ENCODE measurements around the gene SYT10.
"Not testable (repeated sequence)": the region's sequence is repeated elsewhere in the genome, so short reads cannot be mapped to it uniquely, and the experiment has no call there.

SYT10 gene

DNA sequence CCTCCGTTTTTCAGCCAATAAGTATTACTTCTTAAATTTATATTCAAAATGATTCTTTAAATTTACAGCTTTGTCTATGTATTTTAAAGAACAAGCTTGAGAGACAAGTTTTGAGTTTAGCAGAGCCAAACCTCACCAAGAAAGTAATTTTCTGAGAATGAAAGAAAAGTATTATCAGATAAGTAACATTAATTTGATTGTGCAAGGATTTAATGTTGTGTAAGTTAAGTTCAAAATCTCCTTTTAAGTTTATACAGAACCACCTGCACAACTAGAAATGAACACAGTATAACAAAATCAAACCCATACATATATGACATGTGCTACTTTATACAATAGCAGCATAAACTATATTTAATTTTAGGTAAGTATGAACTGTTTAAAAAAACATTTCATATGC, 63.5 kb downstream of the SYT10 start:
- H3K4me3 ChIP-seq (ENCODE audit: control insufficient read depth, low read depth, low read length): no peak overlapping the region
- no peak for DNase-seq (ENCODE audit: low read depth)
- TF ChIP-seq, protein P1, sequence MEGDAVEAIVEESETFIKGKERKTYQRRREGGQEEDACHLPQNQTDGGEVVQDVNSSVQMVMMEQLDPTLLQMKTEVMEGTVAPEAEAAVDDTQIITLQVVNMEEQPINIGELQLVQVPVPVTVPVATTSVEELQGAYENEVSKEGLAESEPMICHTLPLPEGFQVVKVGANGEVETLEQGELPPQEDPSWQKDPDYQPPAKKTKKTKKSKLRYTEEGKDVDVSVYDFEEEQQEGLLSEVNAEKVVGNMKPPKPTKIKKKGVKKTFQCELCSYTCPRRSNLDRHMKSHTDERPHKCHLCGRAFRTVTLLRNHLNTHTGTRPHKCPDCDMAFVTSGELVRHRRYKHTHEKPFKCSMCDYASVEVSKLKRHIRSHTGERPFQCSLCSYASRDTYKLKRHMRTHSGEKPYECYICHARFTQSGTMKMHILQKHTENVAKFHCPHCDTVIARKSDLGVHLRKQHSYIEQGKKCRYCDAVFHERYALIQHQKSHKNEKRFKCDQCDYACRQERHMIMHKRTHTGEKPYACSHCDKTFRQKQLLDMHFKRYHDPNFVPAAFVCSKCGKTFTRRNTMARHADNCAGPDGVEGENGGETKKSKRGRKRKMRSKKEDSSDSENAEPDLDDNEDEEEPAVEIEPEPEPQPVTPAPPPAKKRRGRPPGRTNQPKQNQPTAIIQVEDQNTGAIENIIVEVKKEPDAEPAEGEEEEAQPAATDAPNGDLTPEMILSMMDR (IDR thresholded peaks at IDR 0.05; ENCODE audit: control insufficient read depth, insufficient read depth, low read depth, low read length, missing control alignments): no peak

DNA sequence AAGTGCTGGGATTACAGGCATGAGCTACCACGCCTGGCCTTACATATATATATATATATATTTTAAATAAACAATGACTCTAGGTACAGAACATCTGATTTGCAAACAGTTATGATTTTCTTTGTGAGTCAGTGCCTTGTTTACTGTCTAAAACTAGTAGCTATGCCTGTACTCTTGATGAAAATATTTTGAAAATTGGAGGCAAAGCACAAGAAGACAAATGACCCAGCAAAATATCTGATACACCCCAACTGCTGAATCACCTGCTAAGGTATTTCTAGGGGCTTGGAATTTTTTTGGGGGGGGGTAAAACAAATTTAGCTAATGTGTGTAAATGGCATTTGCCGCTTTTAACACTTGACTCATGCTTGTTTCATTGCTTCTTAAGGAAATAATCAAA, 69.3 kb downstream of the SYT10 start:
- DNase-seq (ENCODE audit: low read depth): no peak
- TF ChIP-seq, protein P1 (IDR thresholded peaks at IDR 0.05; ENCODE audit: control insufficient read depth, insufficient read depth, low read depth, low read length, missing control alignments): no peak
- H3K4me3 ChIP-seq (ENCODE audit: control insufficient read depth, low read depth, low read length): no peak overlapping the region

DNA sequence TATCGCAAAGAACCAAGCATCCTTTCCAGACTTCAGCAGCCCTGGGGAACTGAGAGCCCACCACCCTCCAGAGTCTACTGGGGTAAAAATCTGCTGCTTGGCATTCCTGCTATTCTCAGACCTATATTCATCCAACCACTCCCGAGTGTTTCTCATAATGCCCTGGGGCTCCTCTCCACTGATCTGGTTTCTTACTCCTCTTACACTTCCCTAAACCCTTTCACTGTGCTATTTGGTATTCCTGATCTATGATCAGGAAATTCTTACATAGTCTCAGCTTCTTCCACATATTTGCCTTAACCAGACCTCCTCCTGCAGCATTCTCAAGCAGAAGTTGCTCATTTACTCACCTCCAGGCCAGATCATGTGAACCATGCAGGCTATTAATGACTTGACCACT, 82.4 kb downstream of the SYT10 start:
- TF ChIP-seq, protein P1 (IDR thresholded peaks at IDR 0.05; ENCODE audit: control insufficient read depth, insufficient read depth, low read depth, low read length, missing control alignments): no peak
- H3K4me3 ChIP-seq (ENCODE audit: control insufficient read depth, low read depth, low read length): no peak overlapping the region
- no peak for DNase-seq (ENCODE audit: low read depth)

DNA sequence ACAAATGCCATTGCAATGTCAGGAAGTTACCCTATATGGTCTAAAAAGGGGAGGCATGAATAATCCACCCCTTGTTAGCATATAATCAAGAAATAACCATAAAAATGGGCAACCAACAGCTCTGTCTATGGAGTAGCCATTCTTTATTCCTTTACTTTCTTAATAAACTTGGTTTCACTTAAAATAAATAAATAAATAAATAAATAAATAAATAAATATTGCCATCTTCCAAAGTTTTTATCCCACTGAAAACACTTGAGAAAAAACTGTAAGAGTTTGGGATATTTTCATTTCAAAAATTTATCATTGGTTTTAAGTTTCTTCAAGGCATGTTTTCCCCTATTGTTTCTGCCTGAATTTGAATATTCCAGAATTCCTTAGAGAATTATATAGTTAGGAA, 89.8 kb downstream of the SYT10 start:
- H3K4me3 ChIP-seq (ENCODE audit: control insufficient read depth, low read depth, low read length): no peak overlapping the region
- TF ChIP-seq, protein P1 (IDR thresholded peaks at IDR 0.05; ENCODE audit: control insufficient read depth, insufficient read depth, low read depth, low read length, missing control alignments): no peak

DNA sequence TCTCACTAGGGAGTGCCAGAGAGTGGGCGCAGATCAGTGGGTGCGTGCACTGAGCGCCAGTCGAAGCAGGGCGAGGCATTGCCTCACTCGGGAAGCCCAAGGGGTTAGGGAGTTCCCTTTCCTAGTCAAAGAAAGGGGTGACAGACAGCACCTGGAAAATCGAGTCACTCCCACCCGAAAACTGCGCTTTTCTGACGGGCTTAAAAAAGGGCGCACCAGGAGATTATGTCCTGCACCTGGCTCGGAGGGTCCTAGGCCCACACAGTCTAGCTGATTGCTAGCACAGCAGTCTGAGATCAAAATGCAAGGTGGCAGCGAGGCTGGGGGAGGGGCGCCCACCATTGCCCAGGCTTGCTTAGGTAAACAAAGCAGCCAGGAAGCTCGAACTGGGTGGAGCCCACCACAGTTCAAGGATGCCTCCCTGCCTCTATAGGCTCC, 107.6 kb downstream of the SYT10 start:
- H3K4me3 ChIP-seq (ENCODE audit: control insufficient read depth, low read depth, low read length); DNase-seq (ENCODE audit: low read depth): not testable (repeated sequence)

More for the DNA sequence above, 89.8 kb downstream of the SYT10 start:
- no peak for DNase-seq (ENCODE audit: low read depth)

DNA sequence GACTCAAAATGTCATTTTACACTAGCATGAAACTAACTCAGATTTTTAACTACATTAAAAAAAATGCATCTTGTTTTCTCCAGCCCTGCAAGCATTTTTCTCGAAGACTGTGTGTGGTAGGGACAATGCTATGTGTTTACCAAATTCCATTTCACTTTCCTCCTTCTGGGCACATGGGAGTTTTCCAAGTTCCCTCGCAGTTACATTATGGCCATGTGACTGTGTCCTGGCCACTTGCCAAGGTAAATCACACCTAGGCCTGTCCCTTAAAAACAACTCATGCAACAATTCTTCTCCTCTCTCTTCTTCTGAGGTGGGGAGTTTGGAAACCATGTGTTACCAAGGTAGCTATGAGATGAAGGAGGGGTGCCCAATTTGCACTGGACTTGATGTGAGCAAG, 108.7 kb downstream of the SYT10 start:
- no peak overlapping the region for H3K4me3 ChIP-seq (ENCODE audit: control insufficient read depth, low read depth, low read length)
- no peak for DNase-seq (ENCODE audit: low read depth)
- TF ChIP-seq, protein P1 (IDR thresholded peaks at IDR 0.05; ENCODE audit: control insufficient read depth, insufficient read depth, low read depth, low read length, missing control alignments): no peak
